H1 (cell line): ENCODE data around the gene KCNE1.
"Not testable (repeated sequence)": the region's sequence is repeated elsewhere in the genome, so short reads cannot be mapped to it uniquely, and the experiment has no call there.

ENCODE experiments used
- EP300 ChIP-seq, 2 experiments: IDR thresholded peaks; 1 replicate in 1 of 2; 2 replicates in 1 of 2; pipeline ENCODE4 v1.6.1; 2011 to 2012; ENCODE audit warnings: low read depth in 2 of 2, low read length in 2 of 2, mild to moderate bottlenecking in 2 of 2, borderline replicate concordance in 1 of 2, inconsistent platforms in 1 of 2, moderate library complexity in 1 of 2
- NRF1 ChIP-seq: IDR thresholded peaks from 2 replicates; pipeline ENCODE4 v1.6.1; 2011; ENCODE audit warnings: mild to moderate bottlenecking, low read depth, low read length, improper control_type of control experiment
- ZNF274 ChIP-seq: IDR thresholded peaks from 2 replicates; pipeline ENCODE4 v1.7.0; 2012; ENCODE audit warnings: low read length, borderline replicate concordance; ENCODE audit errors: extremely low read depth

GRCh38 chr21:34443486-34443885 lies 68.5 kb downstream of the KCNE1 start:
- not testable (repeated sequence) for TF ChIP-seq ZNF274; EP300 (IDR thresholded peaks at IDR 0.05; ENCODE audit: borderline replicate concordance in 1 of 2, low read depth in 2 of 2, low read length in 2 of 2); NRF1
